GM12878 (cell line): ENCODE data around the gene CCDC47. TPM values are rescaled to one million over a fixed set of nuclear protein-coding genes. Genes with fewer than 3 reads are reported as not detected.

Source experiments
- ATAC-seq: fragments of 200-7000 bp; cut with Tn5 transposase; 3 replicates; pipeline ENCODE4 v1.9.1; 2020; ENCODE audit warnings: mild to moderate bottlenecking, moderate library complexity
- BruUV-seq: library from RNA; stranded (reverse); fragments of 400-500 nt; replicated peaks from 2 replicates; lab custom pipeline; 2021; lab: Mats Ljungman, UMichigan
- CTCF ChIA-PET: fragments of 300-600 bp; sonication (Branson Sonifier 250); formaldehyde crosslinking; extraction: SDS; loops from one replicate; lab custom pipeline; 2021; ENCODE audit warnings: inconsistent platforms; lab: Yijun Ruan, JAX
- POLR2A ChIA-PET: fragments of 350-600 bp; formaldehyde crosslinking; extraction: SDS; loops from one replicate; lab custom pipeline; 2021; ENCODE audit warnings: inconsistent platforms; lab: Charles Lee
- RAD21 ChIA-PET: fragments of 300-600 bp; sonication (Branson Sonifier 250); formaldehyde crosslinking; loops from one replicate; lab custom pipeline; 2023; ENCODE audit warnings: antibody characterized with exemption; ENCODE audit not compliant: unreplicated experiment; lab: Charles Lee
- SMC1A ChIA-PET: fragments of 300-600 bp; sonication (Branson Sonifier 250); formaldehyde crosslinking; loops from one replicate; lab custom pipeline; 2023; ENCODE audit not compliant: unreplicated experiment, uncharacterized antibody; lab: Charles Lee
- DNase-seq: peaks from one replicate; pipeline ENCODE4 v3.0.0-alpha.2; 2011; ENCODE audit warnings: low read depth, low spot score
- FAIRE-seq: peaks from 3 replicates; lab custom pipeline; 2011; peaks lifted over from hg19 to GRCh38; lab: Jason Lieb, UNC
- H2AFZ ChIP-seq: 2 replicates; pipeline ENCODE4 v1.6.0; 2011; ENCODE audit warnings: low read depth, low read length, control low read depth; ENCODE audit not compliant: control insufficient read depth
- H3K27ac ChIP-seq: 2 replicates; pipeline ENCODE4 v1.5.1; 2011; ENCODE audit warnings: control low read depth; ENCODE audit not compliant: control insufficient read depth, insufficient read depth
- H3K27me3 ChIP-seq, 2 experiments: replicated peaks in 1 of 2; 2 replicates each; pipeline versions ENCODE4 v1.6.0 to v1.6.1; 2011; ENCODE audit warnings: low read length in 1 of 2; ENCODE audit not compliant: control insufficient read depth in 2 of 2, insufficient read depth in 2 of 2
- H3K36me3 ChIP-seq, 2 experiments: 2 replicates each; pipeline ENCODE4 v1.5.1; 2011; ENCODE audit warnings: low read length in 1 of 2; ENCODE audit not compliant: control insufficient read depth in 2 of 2, insufficient read depth in 2 of 2
- H3K4me1 ChIP-seq: 2 replicates; pipeline ENCODE4 v1.6.1; 2011; ENCODE audit warnings: mild to moderate bottlenecking, low read length, moderate library complexity, mixed read lengths; ENCODE audit not compliant: control insufficient read depth, insufficient read depth
- H3K4me2 ChIP-seq: 2 replicates; pipeline ENCODE4 v1.6.0; 2011; ENCODE audit warnings: control low read depth; ENCODE audit not compliant: control insufficient read depth, insufficient read depth
- H3K4me3 ChIP-seq: fragments of 200-600 bp; sonication (generic); 2 replicates; pipeline ENCODE4 v1.5.1; 2016
- H3K79me2 ChIP-seq: 2 replicates; pipeline ENCODE4 v1.6.0; 2011; ENCODE audit warnings: low read length; ENCODE audit not compliant: control insufficient read depth, insufficient read depth
- H3K9ac ChIP-seq: 2 replicates; pipeline ENCODE4 v1.8.0; 2011; ENCODE audit warnings: low read length, control low read depth, mixed read lengths; ENCODE audit not compliant: control insufficient read depth, insufficient read depth
- H3K9me3 ChIP-seq: replicated peaks from 3 replicates; pipeline ENCODE4 v1.5.1; 2011; ENCODE audit warnings: mild to moderate bottlenecking, low read length; ENCODE audit not compliant: control insufficient read depth, insufficient read depth
- H4K20me1 ChIP-seq: 2 replicates; pipeline ENCODE4 v1.6.0; 2011; ENCODE audit not compliant: control insufficient read depth, insufficient read depth
- RELB ChIP-seq: fragments of 450-650 bp; IDR thresholded peaks from 2 replicates; pipeline ENCODE4 v1.6.1; 2017; ENCODE audit warnings: low read depth, mild to moderate bottlenecking, moderate library complexity
- ZNF622 ChIP-seq: fragments of 450-650 bp; IDR thresholded peaks from 2 replicates; pipeline ENCODE4 v1.6.1; 2017; ENCODE audit warnings: mild to moderate bottlenecking, inconsistent platforms
- WGBS: methylation state at CpG from one replicate; pipeline ENCODE4 v1.1.6; 2016; ENCODE audit warnings: low lambda C conversion rate; ENCODE audit not compliant: insufficient replicate concordance, insufficient coverage; ENCODE audit errors: missing lambda C conversion rate; 5-methylcytosine and 5-hydroxymethylcytosine counted together
- in situ Hi-C: fragments of 300-500 bp; cut with MboI; formaldehyde crosslinking; loops from 9 replicates; pipeline ENCODE4 v1.14.3; 2018; ENCODE audit warnings: mixed read lengths
- intact Hi-C: fragments of 100-400 bp; cut with micrococcal nuclease; formaldehyde crosslinking; loops from one replicate; pipeline ENCODE4 v1.14.2; 2022; ENCODE audit not compliant: unreplicated experiment
- polyA plus RNA-seq, 11 experiments: library from polyadenylated mRNA; depleted of rRNA in 4 of 11; unstranded in 6 of 11; stranded (reverse) in 5 of 11; fragments of >200 nt; fragmentation: Nextera tagmentation in 4 of 11; fragmentation: Illumina TruSeq in 1 of 11; extraction: Ambion mirVana in 4 of 11; extraction: Trizol in 1 of 11; gene quantifications; 1 replicate in 1 of 11; 2 replicates in 10 of 11; pipeline versions ENCODE4 v1.2.1 to v1.2.3, GENCODE V29; 2011 to 2016; ENCODE audit warnings: inconsistent platforms in 2 of 11, missing spikeins in 2 of 11, low read depth in 1 of 11
- total RNA-seq, 4 experiments: library from RNA; depleted of rRNA in 3 of 4; stranded (reverse); fragments of >200 nt in 3 of 4; fragmentation: Illumina TruSeq in 1 of 4; extraction: Trizol in 1 of 4; gene quantifications; 2 replicates each; pipeline versions ENCODE4 v1.2.1 to v1.2.3, GENCODE V29; 2013 to 2021

Gene CCDC47
- total and polyA plus RNA-seq, 10 of the 15 experiments (the other 5 are each of a cell fraction or from before 2014, with no cell fraction given) = 13.6 to 81.4 (median 58.9) TPM

GRCh38 chr17:63740464-63741142 lies 32.8 kb downstream of the CCDC47 start:
- BruUV-seq = TSS peak; percentile 76
- no peak; the same call in 2 of the 3 replicates for ATAC-seq
- ChIA-PET SMC1A (interaction anchor here (1.0 to 1.8 kb wide), 7 partner anchors 8 to 43 kb away, joined by 3 to 6 read pairs (median 4); no protein-coding TSS in a partner anchor), CTCF (interaction anchor here (0.7 to 2.0 kb wide), 3 partner anchors 30 to 43 kb away, joined by 3 to 11 read pairs (median 3); no protein-coding TSS in a partner anchor), POLR2A (interaction anchor here (0.6 to 3.2 kb wide), 15 partner anchors 13 to 190 kb away, joined by 3 to 49 read pairs (median 4); partner anchors contain the start of genes CCDC47, DDX42 and LIMD2), RAD21 (interaction anchor here (0.6 to 1.6 kb wide), 8 partner anchors 33 to 139 kb away, joined by 3 to 6 read pairs (median 3); partner anchors contain the start of genes CCDC47, DDX42 and TACO1)
- TF ChIP-seq RELB (0 out of 2 replicates have a peak, but pooled peaks have one; percentile 11), ZNF622 (no peak)
- 31% methylated on average over 12 of the region's 12 CpGs for WGBS
- Histone ChIP-seq H3K27me3 (no peaks in the 10 kb centered on the region), H3K79me2 (peaks cover 21% of the 10 kb centered on the region), H3K4me1 (peaks cover 11% of the 10 kb centered on the region), H3K9me3 (no peaks in the 10 kb centered on the region), H3K4me2 (peak overlapping the region; percentile 84), H2AFZ (peak overlapping the region; percentile 80), H3K4me3 (peak overlapping the region; percentile 96), H3K27ac (peak overlapping the region; percentile 97), H3K9ac (peak overlapping the region; percentile 97), H3K36me3 (peaks cover under 1 to 2% of the 10 kb centered on the region in 2 experiments; a peak in 2 of 4 replicates), H4K20me1 (no peaks in the 10 kb centered on the region)
- DNase-seq = no peak
- FAIRE-seq = peak; percentile 52
- in situ Hi-C loops = no loop called here
- intact Hi-C loops = loop anchor here (1.0 to 2.0 kb wide), 3 partner anchors 33 to 102 kb away; partner anchors contain the start of genes CCDC47 and SMARCD2
